Measurements from ENCODE around the gene SLC12A8.

DNA sequence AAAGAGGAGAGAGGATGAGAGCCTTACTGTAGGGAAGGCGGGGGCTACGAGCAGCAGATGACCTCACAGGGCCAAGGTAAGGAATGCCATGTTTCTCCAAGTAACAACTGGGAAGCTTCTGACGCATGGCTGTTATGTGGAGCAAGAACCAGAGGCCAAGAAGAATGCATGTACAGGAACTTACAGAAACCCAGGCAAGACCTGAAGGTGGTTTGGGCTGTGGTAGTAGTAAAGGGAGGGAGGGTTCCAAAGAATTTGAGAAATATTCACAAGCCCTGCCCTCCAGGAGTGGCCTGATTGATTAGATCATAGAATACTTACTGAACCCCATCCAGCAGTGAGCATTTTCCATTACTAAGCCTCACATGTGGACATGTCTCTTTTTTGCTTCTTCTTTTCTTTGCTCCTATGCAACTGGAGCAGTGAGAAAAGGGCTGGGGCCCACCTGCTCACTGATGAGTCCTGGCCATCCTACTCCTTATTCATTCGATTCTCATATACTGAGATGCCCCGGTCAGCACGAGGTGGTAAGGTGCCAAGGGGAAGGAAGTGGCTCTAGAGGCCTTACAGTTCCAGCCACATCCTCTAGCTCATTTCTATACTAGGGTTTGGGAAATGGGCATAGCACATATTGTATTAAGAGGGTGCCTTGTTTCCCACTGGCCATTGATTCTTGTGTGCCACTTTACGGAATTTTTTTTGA, 8.3 kb upstream of the SLC12A8 start:
- TF ChIP-seq, protein P1, sequence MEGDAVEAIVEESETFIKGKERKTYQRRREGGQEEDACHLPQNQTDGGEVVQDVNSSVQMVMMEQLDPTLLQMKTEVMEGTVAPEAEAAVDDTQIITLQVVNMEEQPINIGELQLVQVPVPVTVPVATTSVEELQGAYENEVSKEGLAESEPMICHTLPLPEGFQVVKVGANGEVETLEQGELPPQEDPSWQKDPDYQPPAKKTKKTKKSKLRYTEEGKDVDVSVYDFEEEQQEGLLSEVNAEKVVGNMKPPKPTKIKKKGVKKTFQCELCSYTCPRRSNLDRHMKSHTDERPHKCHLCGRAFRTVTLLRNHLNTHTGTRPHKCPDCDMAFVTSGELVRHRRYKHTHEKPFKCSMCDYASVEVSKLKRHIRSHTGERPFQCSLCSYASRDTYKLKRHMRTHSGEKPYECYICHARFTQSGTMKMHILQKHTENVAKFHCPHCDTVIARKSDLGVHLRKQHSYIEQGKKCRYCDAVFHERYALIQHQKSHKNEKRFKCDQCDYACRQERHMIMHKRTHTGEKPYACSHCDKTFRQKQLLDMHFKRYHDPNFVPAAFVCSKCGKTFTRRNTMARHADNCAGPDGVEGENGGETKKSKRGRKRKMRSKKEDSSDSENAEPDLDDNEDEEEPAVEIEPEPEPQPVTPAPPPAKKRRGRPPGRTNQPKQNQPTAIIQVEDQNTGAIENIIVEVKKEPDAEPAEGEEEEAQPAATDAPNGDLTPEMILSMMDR (conservative IDR thresholded peaks at IDR 0.05), result no peak
- no peak for TF ChIP-seq ZFX (IDR thresholded peaks at IDR 0.05)

Data from C4-2B (cell line).